HCT116 (cell line): ENCODE results near the gene UBE2D2. TPM values are rescaled to one million over a fixed set of nuclear protein-coding genes. Genes with fewer than 3 reads are reported as not detected.

Experiments used
- ATAC-seq: fragments of 200-7000 bp; cut with Tn5 transposase; 2 replicates; pipeline ENCODE4 v1.9.1; 2020; ENCODE audit warnings: mild to moderate bottlenecking, moderate library complexity
- BruUV-seq: library from RNA; stranded (reverse); fragments of 400-500 nt; replicated peaks from 2 replicates; lab custom pipeline; 2021; lab: Mats Ljungman, UMichigan
- CTCF ChIA-PET: fragments of 300-600 bp; sonication (Branson Sonifier 250); formaldehyde crosslinking; loops from one replicate; lab custom pipeline; 2021; ENCODE audit warnings: antibody characterized with exemption; lab: Charles Lee
- POLR2A ChIA-PET: fragments of 300-600, 350-600 bp; sonication (Branson Sonifier 250); formaldehyde crosslinking; loops from one replicate; lab custom pipeline; 2021; ENCODE audit warnings: antibody characterized with exemption; lab: Charles Lee
- RAD21 ChIA-PET, 2 experiments: fragments of 300-600 bp; sonication (Branson Sonifier 250); formaldehyde crosslinking; loops; one replicate each; lab custom pipeline; 2023; ENCODE audit warnings: low total read pairs in 2 of 2; ENCODE audit not compliant: uncharacterized antibody in 2 of 2, unreplicated experiment in 2 of 2, low non-redundant PET in 1 of 2; lab: Charles Lee
- DNase-seq: peaks from one replicate; pipeline ENCODE4 v3.0.0-alpha.2; 2010; ENCODE audit warnings: low read depth, low spot score
- H2AFZ ChIP-seq: fragments of 200-600 bp; shearing (Covaris generic), sonication (generic); 2 replicates; pipeline ENCODE4 v1.6.1; 2017; ENCODE audit warnings: low read depth, mixed run types, mixed read lengths, antibody characterized with exemption, low read length; ENCODE audit not compliant: poor library complexity, severe bottlenecking
- H3K27ac ChIP-seq: 2 replicates; pipeline ENCODE4 v1.5.1; 2012; ENCODE audit warnings: low read depth, low read length
- H3K27me3 ChIP-seq: fragments of 200-600 bp; sonication (generic); 2 replicates; pipeline ENCODE4 v1.6.1; 2016; ENCODE audit warnings: mixed run types, low read length, mixed read lengths; ENCODE audit not compliant: insufficient read depth
- H3K36me3 ChIP-seq, 2 experiments: fragments of 200-500 bp in 1 of 2; fragments of 200-600 bp in 1 of 2; sonication (Bioruptor generic) in 1 of 2; sonication (generic) in 1 of 2; 2 replicates each; pipeline versions ENCODE4 v1.5.1 to v1.6.1; 2014 to 2016; ENCODE audit warnings: low read length in 2 of 2, inconsistent platforms in 1 of 2, mixed read lengths in 1 of 2, mixed run types in 1 of 2; ENCODE audit not compliant: insufficient read depth in 2 of 2, control insufficient read depth in 1 of 2
- H3K4me1 ChIP-seq, 2 experiments: fragments of 200-600 bp in 1 of 2; sonication (generic) in 1 of 2; 2 replicates each; pipeline versions ENCODE4 v1.5.1 to v1.6.1; 2012 to 2017; ENCODE audit warnings: low read length in 2 of 2, inconsistent platforms in 1 of 2, mild to moderate bottlenecking in 1 of 2, mixed read lengths in 1 of 2, mixed run types in 1 of 2, moderate library complexity in 1 of 2; ENCODE audit not compliant: insufficient read depth in 2 of 2, control insufficient read depth in 1 of 2
- H3K4me2 ChIP-seq: fragments of 200-600 bp; sonication (generic); 2 replicates; pipeline ENCODE4 v1.6.1; 2017; ENCODE audit warnings: mixed run types, low read length, mixed read lengths
- H3K4me3 ChIP-seq, 2 experiments: fragments of 200-600 bp in 1 of 2; sonication (generic) in 1 of 2; replicated peaks in 1 of 2; 2 replicates each; pipeline ENCODE4 v1.5.1; 2011 to 2016; ENCODE audit warnings: low read length in 2 of 2, control low read depth in 1 of 2, low read depth in 1 of 2, mild to moderate bottlenecking in 1 of 2, mixed read lengths in 1 of 2, mixed run types in 1 of 2
- H3K79me2 ChIP-seq: fragments of 200-600 bp; sonication (generic); 2 replicates; pipeline ENCODE4 v1.6.1; 2017; ENCODE audit warnings: mild to moderate bottlenecking, mixed run types, low read length, moderate library complexity, mixed read lengths; ENCODE audit not compliant: insufficient read depth
- H3K9ac ChIP-seq: fragments of 200-600 bp; sonication (generic); 2 replicates; pipeline ENCODE4 v1.6.1; 2016; ENCODE audit warnings: low read length, mixed read lengths
- H3K9me2 ChIP-seq: fragments of 200-600 bp; sonication (generic), shearing (Covaris generic); 2 replicates; pipeline ENCODE4 v1.6.1; 2017; ENCODE audit warnings: mixed run types, mild to moderate bottlenecking, moderate library complexity; ENCODE audit not compliant: insufficient read depth
- H3K9me3 ChIP-seq, 2 experiments: fragments of 200-500 bp in 1 of 2; fragments of 200-600 bp in 1 of 2; sonication (Bioruptor generic) in 1 of 2; sonication (generic) in 1 of 2; 2 replicates each; pipeline ENCODE4 v1.6.1; 2014 to 2017; ENCODE audit warnings: low read length in 2 of 2, mixed read lengths in 2 of 2, inconsistent platforms in 1 of 2, low read depth in 1 of 2, mild to moderate bottlenecking in 1 of 2, mixed run types in 1 of 2, moderate library complexity in 1 of 2; ENCODE audit not compliant: control insufficient read depth in 1 of 2, insufficient read depth in 1 of 2
- H4K20me1 ChIP-seq: fragments of 200-600 bp; sonication (generic), shearing (Covaris generic); 2 replicates; pipeline ENCODE4 v1.6.1; 2017; ENCODE audit warnings: mixed run types, mild to moderate bottlenecking, moderate library complexity; ENCODE audit not compliant: insufficient read depth
- CEBPB ChIP-seq: IDR thresholded peaks from 2 replicates; pipeline ENCODE4 v1.6.1; 2012; ENCODE audit warnings: low read depth
- EZH2phosphoT487 ChIP-seq: fragments of 200-600 bp; IDR thresholded peaks from 2 replicates; pipeline ENCODE4 v1.6.1; 2018; ENCODE audit warnings: antibody characterized with exemption, borderline replicate concordance
- FOSL1 ChIP-seq: IDR thresholded peaks from 2 replicates; pipeline ENCODE4 v1.6.1; 2012; ENCODE audit warnings: low read depth
- JUND ChIP-seq: IDR thresholded peaks from 2 replicates; pipeline ENCODE4 v1.6.1; 2012
- POLR2A ChIP-seq: IDR thresholded peaks from 2 replicates; pipeline ENCODE4 v1.7.0; 2011; ENCODE audit warnings: borderline replicate concordance; ENCODE audit not compliant: insufficient read depth, insufficient read length; ENCODE audit errors: extremely low read depth
- POLR2AphosphoS5 ChIP-seq: IDR thresholded peaks from 2 replicates; pipeline ENCODE4 v1.6.1; 2011; ENCODE audit warnings: mild to moderate bottlenecking, low read depth, low read length, moderate library complexity
- RAD21 ChIP-seq: IDR thresholded peaks from 2 replicates; pipeline ENCODE4 v1.6.1; 2012; ENCODE audit warnings: low read depth, mild to moderate bottlenecking
- SIN3A ChIP-seq: IDR thresholded peaks from 2 replicates; pipeline ENCODE4 v1.6.1; 2012; ENCODE audit warnings: low read depth
- SRF ChIP-seq: IDR thresholded peaks from 2 replicates; pipeline ENCODE4 v1.6.1; 2012; ENCODE audit warnings: low read depth
- TCF7L2 ChIP-seq: IDR thresholded peaks from 2 replicates; pipeline ENCODE4 v1.7.0; 2011; ENCODE audit warnings: borderline replicate concordance, inconsistent platforms; ENCODE audit not compliant: insufficient read depth, insufficient read length; ENCODE audit errors: extremely low read depth
- ZFX ChIP-seq: fragments of 450-650 bp; IDR thresholded peaks from 2 replicates; pipeline ENCODE4 v1.6.1; 2017
- intact Hi-C: fragments of 100-400 bp; cut with micrococcal nuclease; formaldehyde crosslinking; loops from 2 replicates; pipeline ENCODE4 v1.10.0; 2022
- total RNA-seq: library from RNA; stranded (reverse); gene quantifications from one replicate; pipeline ENCODE4 v1.2.1, GENCODE V29; 2021; ENCODE audit not compliant: unreplicated experiment
- TF ChIP-seq, protein P1 (sequence below): IDR thresholded peaks from 2 replicates; pipeline ENCODE4 v1.6.1; 2012; ENCODE audit warnings: low read depth
- TF ChIP-seq, protein P2 (sequence below): IDR thresholded peaks from 2 replicates; pipeline ENCODE4 v1.6.1; 2012
- TF ChIP-seq, protein P3 (sequence below): IDR thresholded peaks from 2 replicates; pipeline ENCODE4 v1.6.1; 2011; ENCODE audit warnings: mild to moderate bottlenecking, low read length, moderate library complexity; ENCODE audit not compliant: insufficient replicate concordance; ENCODE audit errors: extremely low read depth

Gene UBE2D2
- total RNA-seq, 1 experiment from 2014 or later: 140 TPM

DNA sequence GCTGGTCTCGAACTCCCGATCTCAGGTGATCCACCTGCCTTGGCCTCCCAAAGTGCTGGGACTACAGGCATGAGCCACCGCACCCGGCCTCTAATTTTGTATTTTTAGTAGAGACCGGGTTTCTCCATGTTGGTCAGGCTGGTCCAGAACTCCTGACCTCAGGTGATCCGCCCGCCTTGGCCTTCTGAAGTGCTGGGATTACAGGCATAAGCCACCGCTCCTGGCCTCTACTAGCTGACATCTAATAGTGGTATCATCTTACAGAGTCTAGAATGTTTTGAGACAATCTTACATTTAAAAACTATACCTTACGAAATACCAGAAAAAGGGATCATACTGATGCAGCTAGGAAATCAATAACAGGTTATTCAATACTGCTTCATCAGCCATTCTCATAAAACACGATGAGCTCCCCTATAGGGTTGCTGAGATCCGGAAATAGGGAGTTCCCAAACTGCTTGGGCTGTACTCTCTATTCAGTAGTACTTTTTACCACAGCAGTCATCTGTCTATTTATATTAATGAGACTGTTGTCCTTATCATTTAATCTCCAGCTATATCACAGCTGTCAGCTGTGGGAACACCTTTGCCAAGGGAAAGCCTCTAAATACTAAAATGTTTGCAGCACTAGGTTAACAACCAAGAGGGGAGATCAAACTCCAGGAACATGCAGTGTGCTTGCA lies 8.1 kb upstream of the UBE2D2 start:
- H3K9me2 ChIP-seq: no peaks in the 10 kb centered on the region
- ChIA-PET POLR2A (interaction anchor here (1.7 kb wide), 1 partner anchor 7 kb away, joined by 6 read pairs; the partner anchor contains the start of gene UBE2D2), RAD21 (no interaction called here), CTCF (no interaction called here)
- H3K4me2 ChIP-seq: no peak overlapping the region
- TF ChIP-seq RAD21: no peak
- TF ChIP-seq, protein P1, sequence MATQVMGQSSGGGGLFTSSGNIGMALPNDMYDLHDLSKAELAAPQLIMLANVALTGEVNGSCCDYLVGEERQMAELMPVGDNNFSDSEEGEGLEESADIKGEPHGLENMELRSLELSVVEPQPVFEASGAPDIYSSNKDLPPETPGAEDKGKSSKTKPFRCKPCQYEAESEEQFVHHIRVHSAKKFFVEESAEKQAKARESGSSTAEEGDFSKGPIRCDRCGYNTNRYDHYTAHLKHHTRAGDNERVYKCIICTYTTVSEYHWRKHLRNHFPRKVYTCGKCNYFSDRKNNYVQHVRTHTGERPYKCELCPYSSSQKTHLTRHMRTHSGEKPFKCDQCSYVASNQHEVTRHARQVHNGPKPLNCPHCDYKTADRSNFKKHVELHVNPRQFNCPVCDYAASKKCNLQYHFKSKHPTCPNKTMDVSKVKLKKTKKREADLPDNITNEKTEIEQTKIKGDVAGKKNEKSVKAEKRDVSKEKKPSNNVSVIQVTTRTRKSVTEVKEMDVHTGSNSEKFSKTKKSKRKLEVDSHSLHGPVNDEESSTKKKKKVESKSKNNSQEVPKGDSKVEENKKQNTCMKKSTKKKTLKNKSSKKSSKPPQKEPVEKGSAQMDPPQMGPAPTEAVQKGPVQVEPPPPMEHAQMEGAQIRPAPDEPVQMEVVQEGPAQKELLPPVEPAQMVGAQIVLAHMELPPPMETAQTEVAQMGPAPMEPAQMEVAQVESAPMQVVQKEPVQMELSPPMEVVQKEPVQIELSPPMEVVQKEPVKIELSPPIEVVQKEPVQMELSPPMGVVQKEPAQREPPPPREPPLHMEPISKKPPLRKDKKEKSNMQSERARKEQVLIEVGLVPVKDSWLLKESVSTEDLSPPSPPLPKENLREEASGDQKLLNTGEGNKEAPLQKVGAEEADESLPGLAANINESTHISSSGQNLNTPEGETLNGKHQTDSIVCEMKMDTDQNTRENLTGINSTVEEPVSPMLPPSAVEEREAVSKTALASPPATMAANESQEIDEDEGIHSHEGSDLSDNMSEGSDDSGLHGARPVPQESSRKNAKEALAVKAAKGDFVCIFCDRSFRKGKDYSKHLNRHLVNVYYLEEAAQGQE: no peak
- TF ChIP-seq POLR2AphosphoS5: no peak
- TF ChIP-seq CEBPB: no peak
- TF ChIP-seq JUND: no peak
- no peak for TF ChIP-seq FOSL1
- TF ChIP-seq ZFX: no peak
- TF ChIP-seq, protein P2, sequence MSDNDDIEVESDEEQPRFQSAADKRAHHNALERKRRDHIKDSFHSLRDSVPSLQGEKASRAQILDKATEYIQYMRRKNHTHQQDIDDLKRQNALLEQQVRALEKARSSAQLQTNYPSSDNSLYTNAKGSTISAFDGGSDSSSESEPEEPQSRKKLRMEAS: no peak
- TF ChIP-seq POLR2A: no peak
- TF ChIP-seq SRF: no peak
- TF ChIP-seq, protein P3, sequence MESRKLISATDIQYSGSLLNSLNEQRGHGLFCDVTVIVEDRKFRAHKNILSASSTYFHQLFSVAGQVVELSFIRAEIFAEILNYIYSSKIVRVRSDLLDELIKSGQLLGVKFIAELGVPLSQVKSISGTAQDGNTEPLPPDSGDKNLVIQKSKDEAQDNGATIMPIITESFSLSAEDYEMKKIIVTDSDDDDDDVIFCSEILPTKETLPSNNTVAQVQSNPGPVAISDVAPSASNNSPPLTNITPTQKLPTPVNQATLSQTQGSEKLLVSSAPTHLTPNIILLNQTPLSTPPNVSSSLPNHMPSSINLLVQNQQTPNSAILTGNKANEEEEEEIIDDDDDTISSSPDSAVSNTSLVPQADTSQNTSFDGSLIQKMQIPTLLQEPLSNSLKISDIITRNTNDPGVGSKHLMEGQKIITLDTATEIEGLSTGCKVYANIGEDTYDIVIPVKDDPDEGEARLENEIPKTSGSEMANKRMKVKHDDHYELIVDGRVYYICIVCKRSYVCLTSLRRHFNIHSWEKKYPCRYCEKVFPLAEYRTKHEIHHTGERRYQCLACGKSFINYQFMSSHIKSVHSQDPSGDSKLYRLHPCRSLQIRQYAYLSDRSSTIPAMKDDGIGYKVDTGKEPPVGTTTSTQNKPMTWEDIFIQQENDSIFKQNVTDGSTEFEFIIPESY: no peak
- no peak for TF ChIP-seq SIN3A
- no peak for TF ChIP-seq TCF7L2
- no peak for TF ChIP-seq EZH2phosphoT487
- no peak overlapping the region for H3K9ac ChIP-seq
- intact Hi-C loops: no loop called here
- no peaks in the 10 kb centered on the region for H3K79me2 ChIP-seq
- H3K27ac ChIP-seq: no peak overlapping the region
- no peak overlapping the region for H2AFZ ChIP-seq
- DNase-seq (no peak), ATAC-seq (no peak)
- no peaks in the 10 kb centered on the region; a peak in 1 of 4 replicates for H3K9me3 ChIP-seq
- no peaks in the 10 kb centered on the region for H3K36me3 ChIP-seq
- H3K4me1 ChIP-seq: peaks cover 0 to 22% of the 10 kb centered on the region in 2 experiments; a peak in 2 of 4 replicates
- H3K4me3 ChIP-seq: no peak overlapping the region
- no peaks in the 10 kb centered on the region for H3K27me3 ChIP-seq
- no peaks in the 10 kb centered on the region for H4K20me1 ChIP-seq
- no TSS peak for BruUV-seq
